ENCODE results near the gene IKZF4.

DNA sequence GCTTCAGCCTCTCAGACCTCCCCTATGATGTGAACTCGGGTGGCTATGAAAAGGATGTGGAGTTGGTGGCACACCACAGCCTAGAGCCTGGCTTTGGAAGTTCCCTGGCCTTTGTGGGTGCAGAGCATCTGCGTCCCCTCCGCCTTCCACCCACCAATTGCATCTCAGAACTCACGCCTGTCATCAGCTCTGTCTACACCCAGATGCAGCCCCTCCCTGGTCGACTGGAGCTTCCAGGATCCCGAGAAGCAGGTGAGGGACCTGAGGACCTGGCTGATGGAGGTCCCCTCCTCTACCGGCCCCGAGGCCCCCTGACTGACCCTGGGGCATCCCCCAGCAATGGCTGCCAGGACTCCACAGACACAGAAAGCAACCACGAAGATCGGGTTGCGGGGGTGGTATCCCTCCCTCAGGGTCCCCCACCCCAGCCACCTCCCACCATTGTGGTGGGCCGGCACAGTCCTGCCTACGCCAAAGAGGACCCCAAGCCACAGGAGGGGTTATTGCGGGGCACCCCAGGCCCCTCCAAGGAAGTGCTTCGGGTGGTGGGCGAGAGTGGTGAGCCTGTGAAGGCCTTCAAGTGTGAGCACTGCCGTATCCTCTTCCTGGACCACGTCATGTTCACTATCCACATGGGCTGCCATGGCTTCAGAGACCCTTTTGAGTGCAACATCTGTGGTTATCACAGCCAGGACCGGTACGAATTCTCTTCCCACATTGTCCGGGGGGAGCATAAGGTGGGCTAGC is 13.9 kb downstream of the IKZF4 start:
- TF ChIP-seq CTCF (IDR thresholded peaks at IDR 0.05; ENCODE audit: control extremely low read depth in 1 of 3, insufficient read depth in 1 of 3, low read depth in 1 of 3, low read length in 3 of 3), result no peak
- TF ChIP-seq ATF3 (IDR thresholded peaks at IDR 0.05; ENCODE audit: insufficient read depth, low read depth, low read length), result no peak
- no peak for TF ChIP-seq SP4 (IDR thresholded peaks at IDR 0.05; ENCODE audit: low read length)

Data from H1 (cell line).